Peyer's patch (tissue), 4 donors: Measurements from ENCODE around the gene CCN2.

ENCODE experiments used
- POLR2A ChIP-seq, 2 donors: fragments of 450-650 bp; IDR thresholded peaks; one replicate each; pipeline ENCODE4 v1.5.1; 2017; ENCODE audit warnings: antibody characterized with exemption in 2 of 2, mild to moderate bottlenecking in 2 of 2, moderate library complexity in 2 of 2
- TF ChIP-seq, protein P1 (sequence below), 6 experiments: fragments of 450-650 bp in 4 of 6; fragments of 200-600 bp in 2 of 6; sonication (generic) in 1 of 6; IDR thresholded peaks; one replicate each; pipeline ENCODE4 v1.5.1; 2017 to 2019; ENCODE audit warnings: antibody characterized with exemption in 6 of 6, mild to moderate bottlenecking in 3 of 6, moderate library complexity in 1 of 6

DNA sequence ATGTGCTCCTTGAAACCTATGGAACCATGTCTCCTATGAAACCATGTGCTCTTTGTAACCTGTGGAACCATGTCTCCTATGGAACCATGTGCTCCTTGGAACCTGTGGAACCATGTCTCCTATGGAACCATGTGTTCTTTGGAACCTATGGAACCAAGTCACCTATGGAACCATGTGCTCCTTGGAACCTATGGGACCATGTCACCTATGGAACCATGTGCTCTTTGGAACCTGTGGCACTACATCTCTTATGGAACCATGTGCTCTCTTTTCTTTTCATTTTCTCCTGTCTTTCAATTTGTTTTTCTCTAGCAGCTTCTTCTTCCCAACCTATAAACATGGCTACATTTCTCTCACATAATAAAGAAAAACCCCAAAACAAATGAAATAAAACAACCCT lies 11.9 kb upstream of the CCN2 start:
- TF ChIP-seq, protein P1, sequence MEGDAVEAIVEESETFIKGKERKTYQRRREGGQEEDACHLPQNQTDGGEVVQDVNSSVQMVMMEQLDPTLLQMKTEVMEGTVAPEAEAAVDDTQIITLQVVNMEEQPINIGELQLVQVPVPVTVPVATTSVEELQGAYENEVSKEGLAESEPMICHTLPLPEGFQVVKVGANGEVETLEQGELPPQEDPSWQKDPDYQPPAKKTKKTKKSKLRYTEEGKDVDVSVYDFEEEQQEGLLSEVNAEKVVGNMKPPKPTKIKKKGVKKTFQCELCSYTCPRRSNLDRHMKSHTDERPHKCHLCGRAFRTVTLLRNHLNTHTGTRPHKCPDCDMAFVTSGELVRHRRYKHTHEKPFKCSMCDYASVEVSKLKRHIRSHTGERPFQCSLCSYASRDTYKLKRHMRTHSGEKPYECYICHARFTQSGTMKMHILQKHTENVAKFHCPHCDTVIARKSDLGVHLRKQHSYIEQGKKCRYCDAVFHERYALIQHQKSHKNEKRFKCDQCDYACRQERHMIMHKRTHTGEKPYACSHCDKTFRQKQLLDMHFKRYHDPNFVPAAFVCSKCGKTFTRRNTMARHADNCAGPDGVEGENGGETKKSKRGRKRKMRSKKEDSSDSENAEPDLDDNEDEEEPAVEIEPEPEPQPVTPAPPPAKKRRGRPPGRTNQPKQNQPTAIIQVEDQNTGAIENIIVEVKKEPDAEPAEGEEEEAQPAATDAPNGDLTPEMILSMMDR (IDR thresholded peaks at IDR 0.05): no peak
- TF ChIP-seq POLR2A (IDR thresholded peaks at IDR 0.05): no peak
